ENCODE results near the gene KCTD18.
A peak's percentile ranks its signal among the peaks of the same experiment; 100 is the strongest.

The KCTD18 gene

GRCh38 chr2:200483729-200484198 lies 26.1 kb downstream of the KCTD18 start:
- peak; percentile 17 for DNase-seq

GRCh38 chr2:200482194-200482593 lies 27.7 kb downstream of the KCTD18 start:
- DNase-seq, result no peak

DNA sequence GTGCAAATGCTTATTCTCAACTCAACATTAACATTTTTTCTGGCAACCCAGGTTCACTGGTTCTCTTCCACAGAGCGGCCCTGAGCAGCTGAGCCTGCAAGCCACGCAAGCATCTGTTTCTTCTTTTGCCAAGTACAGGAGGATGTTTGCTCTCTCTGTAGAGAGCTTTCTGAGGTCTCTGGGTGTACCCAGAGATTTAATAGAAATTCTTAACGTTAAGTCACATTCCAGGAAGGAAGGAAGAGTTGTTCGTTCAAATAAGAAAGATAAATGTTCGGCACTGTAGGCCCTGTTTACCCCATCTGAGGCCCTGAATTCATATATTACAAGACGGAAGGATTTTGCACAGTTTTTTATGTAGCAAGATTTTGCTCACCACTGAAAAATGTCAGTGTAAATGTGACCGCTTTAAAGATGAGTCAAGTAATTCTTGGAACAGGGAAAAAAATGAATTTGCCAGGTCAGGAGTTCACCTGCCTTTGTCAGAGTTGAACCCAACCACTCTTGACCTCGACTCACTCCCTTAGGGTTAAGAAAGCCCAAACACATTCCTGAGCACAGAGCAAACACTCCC lies 30.1 kb downstream of the KCTD18 start:
- DNase-seq, result no peak

DNA sequence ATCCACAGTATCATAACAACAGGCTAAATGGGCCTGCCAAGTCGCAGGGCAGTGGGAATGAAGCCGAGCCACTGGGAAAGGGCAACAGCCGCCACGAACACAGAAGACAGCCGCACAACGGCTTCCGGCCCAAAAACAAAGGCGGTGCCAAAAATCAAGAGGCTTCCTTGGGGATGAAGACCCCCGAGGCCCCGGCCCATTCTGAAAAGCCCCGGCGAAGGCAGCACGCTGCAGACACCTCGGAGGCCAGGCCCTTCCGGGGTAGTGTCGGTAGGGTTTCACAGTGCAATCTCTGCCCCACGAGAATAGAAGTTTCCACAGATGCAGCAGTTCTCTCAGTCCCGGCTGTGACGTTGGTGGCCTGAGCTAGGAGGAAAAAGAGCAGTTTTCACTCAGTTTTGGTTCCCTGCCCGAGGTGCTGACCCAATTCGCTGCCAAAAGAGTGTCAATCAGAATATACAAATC lies 32.2 kb downstream of the KCTD18 start:
- no peak for DNase-seq

DNA sequence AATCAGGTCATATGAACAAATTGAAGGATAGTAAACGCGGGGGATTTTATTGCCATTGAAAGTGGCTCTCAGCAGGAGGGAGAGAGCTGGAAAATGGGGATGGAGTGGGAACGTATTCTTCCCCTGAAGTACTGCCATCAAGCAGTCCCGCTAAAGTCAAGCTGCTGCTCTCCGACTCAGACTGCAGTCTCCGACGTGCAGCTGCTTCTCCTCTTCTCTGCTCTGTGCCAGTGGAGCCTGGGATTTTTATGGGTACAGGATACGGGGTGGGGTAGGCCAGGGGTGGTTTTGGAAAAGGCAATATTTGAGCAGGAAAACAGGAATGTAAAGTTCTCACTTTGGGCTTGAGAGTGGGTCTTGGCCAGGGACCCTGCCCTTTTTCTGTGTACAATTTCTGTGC lies 33.0 kb downstream of the KCTD18 start:
- no peak for DNase-seq

- no peak for DNase-seq
These were observed 34.1 kb downstream of the KCTD18 start for GRCh38 chr2:200475795-200476194.

GRCh38 chr2:200472853-200473464 lies 36.9 kb downstream of the KCTD18 start:
- no peak for DNase-seq

GRCh38 chr2:200471928-200472645 lies 37.8 kb downstream of the KCTD18 start:
- no peak for DNase-seq

- DNase-seq, result no peak
These were observed 38.5 kb downstream of the KCTD18 start for GRCh38 chr2:200471324-200471848.

GRCh38 chr2:200470230-200470629 lies 39.6 kb downstream of the KCTD18 start:
- no peak for DNase-seq

DNA sequence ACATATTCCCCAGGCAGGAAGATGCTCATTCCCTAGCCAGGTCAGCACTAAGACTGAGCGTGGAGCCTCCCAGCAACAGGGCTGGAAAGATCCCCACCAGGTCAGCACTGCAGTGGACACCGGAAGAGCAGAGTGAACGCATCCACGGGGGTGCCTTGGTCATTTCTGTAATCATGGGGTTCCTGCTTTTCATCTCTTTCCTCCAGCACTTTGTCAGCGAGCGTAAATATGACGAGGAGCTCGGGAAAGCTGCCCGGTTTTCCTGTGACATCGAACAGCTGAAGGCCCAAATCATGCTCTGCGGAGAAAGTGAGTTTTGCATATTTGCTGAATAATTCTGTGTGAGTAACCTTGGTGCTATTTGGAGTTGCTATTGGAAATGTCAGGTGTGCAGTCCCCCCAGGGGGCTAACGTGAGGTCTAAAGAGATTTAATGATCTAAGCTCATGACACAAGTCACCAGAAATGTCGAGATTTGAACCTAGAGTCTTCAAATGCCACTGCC lies 40.1 kb downstream of the KCTD18 start:
- DNase-seq, result no peak

DNA sequence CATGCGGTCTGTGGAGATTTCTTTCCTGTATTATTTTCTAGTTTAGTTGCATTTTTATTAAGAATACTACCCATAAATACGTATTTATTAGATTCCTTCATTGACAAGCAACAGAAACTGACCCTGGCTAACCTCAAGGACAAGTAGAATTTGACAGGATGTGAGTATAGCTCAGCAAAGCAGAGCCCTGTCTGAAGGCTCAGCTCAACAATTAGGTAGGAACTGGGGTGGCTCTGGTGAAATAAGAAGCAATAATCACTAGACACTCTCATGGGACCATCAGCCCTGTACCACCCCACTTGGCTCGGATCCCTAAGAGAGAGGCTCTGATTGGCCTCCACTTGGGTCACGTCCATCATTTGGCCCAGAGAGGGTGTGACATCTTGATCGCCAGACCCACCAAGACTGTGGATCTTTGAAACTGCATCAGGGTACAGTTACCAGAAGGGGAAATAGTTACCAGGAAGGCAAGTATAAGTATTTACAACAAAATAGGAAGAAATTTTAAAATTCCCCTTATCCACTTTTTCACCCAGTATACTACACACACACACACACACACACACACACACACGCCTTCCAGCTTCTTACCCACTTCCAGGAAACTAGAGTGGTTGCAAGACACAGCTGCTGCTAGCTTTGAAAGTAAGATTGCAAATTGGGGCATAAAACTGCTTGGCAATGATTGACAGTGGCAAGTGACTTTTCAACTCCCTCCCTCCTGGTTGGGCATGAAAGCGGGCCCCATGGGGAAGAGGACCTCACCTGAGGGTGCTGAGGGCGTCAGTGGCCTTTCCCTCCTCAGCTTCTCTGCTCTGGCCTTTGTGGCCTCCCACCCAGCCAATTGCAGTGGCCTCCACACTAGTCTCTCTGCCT lies 41.8 kb downstream of the KCTD18 start:
- DNase-seq, result no peak

DNA sequence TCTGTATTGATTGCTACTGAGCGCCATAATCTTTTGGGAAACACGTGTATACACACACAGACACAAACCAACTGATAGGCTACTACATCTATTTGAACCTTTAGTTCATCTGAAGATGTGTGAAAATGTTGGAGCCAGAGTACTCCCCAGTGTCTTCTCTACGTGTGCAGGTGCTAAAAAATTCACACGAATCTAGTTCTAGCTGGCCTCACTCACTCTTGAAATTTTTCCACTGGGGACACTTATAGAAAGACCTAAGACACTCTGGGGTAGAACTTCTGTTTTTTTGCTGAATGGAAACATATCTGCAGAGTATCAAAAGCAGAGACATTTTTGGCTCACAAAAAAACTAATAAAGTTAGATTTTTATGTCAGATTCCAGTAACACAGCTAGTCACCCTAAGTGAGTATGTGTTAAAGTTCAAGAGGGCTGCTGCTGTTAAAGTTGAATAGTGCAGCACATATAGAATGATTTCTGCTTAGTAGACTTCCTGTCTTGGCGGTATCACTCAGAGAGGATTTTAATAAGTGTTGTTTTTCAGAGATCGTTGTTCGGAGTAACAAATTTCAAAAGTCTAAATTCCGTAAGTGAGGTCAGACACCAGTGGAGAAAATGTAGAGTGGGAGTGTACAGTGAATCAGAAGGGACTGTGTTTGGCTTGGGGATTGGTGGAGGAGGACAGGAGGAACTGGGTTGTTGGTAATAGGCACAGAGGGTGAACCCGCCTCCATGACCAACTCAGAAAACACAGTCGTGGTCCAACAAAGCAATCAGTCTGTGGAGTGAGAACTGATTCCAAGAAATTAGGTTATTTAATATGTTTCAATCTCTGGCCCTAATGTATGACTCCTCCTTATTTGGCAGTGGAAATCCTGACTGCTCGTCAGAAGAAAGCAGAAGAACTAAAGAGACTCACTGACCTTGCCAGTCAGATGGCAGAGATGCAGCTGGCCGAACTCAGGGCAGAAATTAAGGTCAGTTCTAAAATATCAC lies 43.1 kb downstream of the KCTD18 start:
- no peak for DNase-seq

DNA sequence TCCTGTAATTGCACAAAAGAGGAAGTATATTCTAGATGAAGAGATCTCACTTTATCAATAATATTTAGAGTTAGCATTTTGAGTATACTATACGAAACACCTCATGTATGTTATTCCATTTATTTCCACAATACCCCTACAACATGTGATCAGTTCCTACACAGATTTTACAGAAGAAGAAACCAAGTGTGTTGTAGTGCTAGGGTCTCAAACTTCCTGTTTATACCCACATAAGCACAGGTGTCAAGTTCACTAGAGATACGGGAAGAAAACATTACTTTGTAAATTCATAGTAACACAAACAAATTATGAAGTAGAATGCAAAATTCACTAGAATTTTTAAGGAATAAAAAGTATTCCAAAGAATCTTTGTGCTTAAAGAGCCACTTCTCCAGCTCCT lies 46.4 kb downstream of the KCTD18 start:
- DNase-seq, result no peak

DNA sequence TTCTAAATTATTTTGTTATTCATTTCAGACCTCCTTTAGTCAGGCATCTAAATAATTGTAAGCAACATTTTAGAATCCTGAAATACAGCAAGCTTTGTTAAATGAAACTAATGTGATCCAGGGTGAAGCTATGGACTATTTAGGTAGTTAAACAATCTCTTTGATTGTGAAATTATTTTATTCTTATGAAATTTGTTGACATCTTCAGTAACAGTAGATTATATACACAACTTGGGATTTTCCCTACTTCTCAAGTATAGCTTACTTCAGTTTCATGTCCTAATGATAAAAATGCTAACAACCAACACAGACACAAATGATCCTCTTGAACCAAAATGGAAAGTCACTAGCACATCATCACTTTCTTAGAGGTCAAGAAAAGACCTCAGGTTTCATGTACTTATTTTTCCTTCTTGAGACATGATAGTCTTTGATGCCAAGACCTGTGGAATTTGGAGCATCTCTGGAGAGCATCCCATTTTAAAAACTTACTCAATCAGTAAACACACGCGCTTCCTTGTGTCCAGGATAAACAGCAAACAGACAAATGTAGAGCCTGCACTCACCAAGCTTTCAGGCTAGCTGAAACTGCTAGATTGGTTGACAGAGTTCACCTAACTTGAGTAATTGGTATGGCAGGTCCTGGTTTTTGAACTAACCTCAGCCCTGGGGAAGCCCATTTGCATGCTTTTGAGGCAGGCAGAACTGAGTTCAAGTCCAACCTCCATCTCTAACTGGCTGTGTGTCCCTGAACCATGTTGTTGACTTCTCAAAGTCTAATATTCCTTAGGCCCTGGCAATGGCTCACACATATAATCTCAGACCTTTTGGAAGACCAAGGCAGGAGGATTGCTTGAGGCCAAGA lies 47.8 kb downstream of the KCTD18 start:
- no peak for DNase-seq

GRCh38 chr2:200459101-200459500 lies 50.8 kb downstream of the KCTD18 start:
- no peak for DNase-seq

DNA sequence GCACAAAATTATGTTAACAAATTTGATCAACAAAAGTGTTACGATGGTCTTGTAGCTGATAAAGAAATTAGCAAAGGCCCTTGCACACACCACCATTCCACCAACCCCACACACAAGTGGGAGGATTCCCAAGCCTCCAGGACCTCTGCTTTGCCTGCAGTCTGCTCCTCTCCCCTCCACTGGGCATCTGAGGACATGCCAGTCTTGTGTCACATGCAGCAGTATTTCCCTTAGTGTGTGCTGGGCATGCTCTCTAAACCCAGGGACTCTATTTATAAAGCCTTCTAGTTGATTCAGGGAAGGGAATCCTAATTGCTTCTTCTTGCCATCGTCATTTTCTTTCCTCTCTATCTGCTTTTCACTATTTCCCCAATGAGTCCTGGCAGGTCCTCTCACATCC lies 53.3 kb downstream of the KCTD18 start:
- no peak for DNase-seq

DNA sequence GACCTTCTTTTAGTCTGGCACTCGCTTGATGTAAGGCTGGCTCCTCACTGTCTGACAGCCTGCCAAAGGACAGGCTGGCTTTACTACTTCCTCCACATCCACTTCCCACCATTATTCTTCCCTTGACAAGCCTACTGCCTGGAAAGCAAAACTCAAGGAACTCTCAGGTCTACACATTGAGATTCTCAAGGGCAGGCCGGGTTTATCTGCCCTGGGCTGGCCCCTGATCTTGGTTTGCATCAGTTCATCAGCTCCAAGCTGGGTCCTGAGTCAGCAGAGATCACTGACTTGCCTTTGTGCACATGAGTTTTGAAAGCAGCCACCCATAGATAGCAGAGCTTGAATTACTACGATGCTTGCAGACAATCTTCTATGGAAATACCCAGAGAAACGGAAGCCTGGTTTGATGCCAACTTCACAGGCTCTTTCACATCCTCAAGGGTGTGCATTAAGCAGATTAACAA lies 53.9 kb downstream of the KCTD18 start:
- no peak for DNase-seq

DNA sequence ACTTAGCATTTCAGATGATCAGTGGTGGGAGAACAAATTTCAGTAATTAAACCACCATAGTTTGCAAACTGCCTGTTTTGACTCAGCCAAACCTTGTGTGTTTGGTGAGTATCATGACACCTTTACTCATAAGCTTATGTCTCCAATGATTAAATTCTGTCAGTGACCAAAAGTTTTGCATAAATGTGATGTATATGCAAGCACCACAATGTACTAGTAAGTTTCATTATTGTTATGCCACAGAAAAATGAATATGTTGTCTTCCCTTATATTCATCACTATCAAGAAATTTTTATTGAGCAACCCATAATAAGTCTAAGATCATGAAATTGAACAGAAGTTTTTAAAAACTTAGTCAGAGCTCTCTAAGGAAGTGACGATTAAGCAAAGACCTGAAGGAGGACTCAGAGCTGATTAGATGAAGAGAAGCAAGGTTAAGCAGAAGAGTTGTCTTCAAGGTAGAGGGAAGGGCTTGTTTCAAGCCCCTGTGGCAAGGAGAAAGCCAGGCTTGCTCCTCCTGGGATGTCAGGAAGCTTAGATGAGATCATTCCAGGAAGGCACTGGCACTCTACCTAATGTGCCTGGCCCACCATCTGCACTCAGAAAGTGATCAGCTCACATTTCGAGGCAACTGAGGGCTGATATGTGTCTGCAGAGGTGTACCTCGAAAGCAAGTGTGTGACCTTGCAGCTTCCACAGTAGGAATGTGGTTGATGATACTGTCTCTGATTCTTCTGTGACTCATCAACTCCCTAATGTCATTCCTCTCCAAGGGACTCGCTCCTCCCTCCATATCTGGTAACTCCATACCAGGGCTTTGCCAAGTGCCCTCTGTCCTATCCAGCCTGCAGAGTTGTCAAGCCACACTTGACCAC lies 54.7 kb downstream of the KCTD18 start:
- no peak for DNase-seq
